Stimulated activated CD8-positive, alpha-beta memory T cell treated with anti-CD3 and anti-CD28 coated beads, Interleukin-7, amount 100 ng/mL, for 24 hours (primary cell): ENCODE measurements around the gene SPHK1.

ENCODE experiments used
- DNase-seq: peaks from one replicate; pipeline ENCODE4 v3.0.0-alpha.2; 2020; ENCODE audit warnings: low read depth

The SPHK1 gene

DNA sequence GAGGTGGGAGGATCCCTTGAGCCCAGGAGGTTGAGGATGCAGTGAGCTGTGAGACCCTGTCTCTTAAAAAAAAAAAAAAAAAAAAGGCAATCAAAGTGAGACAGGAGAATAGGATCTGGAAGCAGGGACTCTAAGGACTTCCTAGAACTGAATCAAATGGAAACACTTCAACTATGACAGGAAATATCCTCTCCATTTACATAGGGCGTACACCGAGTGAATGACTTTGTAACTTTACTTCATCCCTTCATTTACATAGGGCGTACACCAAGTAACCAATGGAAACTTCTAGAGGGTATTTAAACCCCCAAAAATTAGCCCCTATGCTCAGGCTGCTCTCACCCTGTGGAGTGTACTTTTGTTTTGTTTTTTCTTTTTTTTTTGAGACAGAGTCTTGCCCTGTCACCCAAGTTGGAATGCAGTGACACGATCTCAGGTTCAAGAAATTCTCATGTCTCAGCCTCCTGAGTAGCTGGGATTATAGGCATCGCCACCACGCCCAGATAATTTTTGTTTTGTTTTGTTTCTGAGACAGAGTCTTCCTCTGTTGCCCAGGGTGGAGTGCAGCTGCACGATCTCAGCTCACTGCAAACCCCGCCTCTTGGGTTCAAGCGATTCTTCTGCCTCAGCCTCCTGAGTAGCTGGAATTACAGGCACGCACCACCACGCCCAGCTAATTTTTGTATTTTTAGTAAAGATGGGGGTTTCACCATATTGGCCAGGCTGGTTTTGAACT lies 21.1 kb upstream of the SPHK1 start:
- DNase-seq, result no peak

GRCh38 chr17:76365256-76365903 lies 19.0 kb upstream of the SPHK1 start:
- DNase-seq, result no peak

DNA sequence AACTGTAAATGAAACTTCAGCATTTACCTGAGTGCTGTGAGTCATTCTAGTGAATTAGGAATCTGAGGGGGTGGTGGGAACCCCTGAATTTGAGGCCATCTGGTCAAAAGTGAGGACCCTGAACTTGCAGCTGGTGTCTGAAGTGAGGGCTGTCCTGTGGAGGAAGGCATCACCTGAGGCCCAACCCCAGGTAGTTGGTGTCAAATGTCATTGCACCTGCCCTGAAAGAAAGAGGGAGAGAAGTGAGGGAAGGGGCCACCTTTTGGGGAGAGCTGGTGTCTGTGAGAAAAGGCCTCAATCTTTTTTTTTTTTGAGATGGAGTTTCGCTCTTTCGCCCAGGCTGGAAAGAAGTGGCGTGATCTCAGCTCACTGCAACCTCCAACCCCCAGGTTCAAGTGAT lies 18.2 kb upstream of the SPHK1 start:
- DNase-seq, result no peak

DNA sequence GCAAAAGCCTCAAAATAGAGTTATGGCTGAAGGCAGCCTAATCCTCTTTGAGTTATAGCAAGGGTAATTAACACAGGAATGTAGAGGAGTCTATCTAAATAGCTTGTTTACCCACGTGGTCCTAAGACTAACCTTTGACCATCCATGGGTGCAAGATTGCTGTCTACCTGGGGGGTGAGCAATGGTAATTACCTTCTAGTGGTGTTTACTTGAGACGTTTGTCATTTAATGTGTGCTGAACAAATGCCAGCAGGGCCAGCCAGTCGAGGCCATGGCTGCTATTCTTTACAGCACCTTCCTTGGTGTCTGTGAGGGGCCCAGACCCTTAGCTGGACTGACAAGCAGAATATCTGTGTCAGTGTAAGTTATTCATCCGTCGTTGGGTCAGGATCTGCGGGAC lies 16.8 kb upstream of the SPHK1 start:
- DNase-seq, result no peak

DNA sequence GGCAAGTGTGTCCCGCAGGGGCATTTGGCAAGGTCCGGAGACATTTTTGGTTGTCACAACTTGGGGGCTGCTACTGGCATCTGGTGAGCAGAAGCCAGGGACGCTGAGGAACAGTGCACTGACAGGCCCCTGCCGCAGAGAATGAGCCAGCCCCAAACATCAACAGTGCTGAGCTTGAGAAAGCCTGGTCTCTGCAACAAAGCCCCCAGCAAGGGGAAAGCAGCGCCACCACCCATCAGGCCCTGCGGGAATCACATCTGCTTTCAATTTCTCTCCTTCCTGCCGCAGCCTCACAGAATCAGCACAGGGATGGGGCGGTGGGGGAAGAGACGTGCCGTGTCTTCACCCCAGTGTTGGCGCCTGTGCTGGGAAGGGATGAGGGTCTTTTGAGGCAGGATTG lies 15.9 kb upstream of the SPHK1 start:
- no peak for DNase-seq

DNA sequence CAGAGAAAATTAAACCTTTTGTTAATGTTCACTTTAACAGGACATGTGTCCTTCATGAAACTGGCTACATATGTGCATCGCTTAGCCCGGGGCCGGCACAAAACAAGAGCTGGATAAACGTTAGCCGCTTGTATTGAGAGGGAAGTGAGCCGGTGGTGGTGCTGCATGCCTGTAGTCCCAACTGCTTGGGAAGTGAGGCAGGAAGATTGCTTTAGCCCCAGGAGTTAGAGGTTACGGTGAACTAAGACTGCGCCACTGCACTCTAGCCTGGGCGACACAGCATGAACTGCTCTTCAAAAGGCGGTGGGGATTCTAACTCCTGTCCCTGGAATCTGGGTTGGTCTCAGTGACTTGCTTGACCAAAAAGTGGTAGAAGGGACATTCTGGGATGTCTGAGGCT lies 15.0 kb upstream of the SPHK1 start:
- DNase-seq, result no peak

DNA sequence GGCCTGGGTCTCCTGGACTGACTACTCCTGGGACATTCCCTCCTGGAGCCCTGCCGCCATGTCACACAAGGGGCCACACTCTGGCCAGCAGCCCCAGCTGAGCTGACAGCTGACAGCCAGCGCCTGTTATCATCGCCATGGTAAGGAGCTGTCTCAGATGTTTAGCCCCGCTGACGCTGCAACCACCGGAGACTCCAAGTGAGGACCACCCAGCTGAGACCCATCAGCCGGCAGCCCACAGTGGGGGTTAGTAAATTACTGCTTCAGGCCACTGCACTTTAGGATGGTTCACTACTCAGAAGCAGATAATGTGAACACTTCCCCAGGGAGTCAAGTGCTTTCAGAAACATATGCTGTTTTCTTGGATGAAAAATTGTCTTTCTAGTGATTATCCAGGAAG lies 14.6 kb upstream of the SPHK1 start:
- no peak for DNase-seq

GRCh38 chr17:76370261-76370993 lies 14.0 kb upstream of the SPHK1 start:
- DNase-seq, result no peak

DNA sequence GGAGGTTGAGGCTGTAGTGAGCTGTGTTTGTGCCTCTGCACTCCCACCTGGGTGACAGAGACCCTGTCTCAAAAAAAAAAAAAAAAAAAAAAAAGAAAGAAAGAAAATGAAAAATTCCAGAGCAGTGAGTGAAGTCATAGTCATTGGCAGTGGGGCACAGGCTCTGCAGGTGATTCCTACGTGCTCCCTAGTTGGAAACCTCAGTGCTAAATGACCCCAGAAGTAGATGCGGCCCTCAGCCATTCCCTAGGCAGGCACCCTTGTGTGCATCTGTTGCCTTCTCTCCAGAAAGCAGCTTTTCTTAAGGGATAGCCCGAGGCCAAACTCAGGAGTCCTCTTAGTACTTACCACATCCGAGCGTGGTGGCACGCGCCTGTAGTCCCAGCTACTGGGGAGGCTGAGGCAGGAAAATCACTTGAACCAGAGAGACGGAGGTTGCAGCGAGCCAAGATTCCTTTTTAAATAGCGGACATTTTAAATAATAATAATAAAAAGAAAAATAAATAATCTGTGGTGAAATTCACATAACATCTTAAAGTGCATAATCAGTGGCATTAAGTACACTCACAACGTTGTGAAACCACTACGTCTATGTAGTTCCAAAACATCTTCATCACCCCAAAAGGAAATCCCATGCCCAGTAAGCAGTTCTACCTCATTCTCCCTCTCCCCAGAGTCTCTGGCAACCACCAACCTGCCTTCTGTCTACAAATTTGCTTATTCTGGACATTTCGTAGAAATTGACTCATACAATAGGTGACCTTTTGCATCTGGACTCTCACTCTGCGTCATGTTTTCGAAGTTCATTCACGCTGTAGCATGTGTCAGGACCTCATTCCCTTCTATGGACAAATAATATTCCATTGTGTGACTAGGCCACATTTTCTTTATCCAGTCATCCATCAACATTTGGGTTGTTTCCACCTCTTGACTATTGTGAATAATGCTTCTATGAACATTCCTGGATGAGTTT lies 12.5 kb upstream of the SPHK1 start:
- DNase-seq, result no peak

DNA sequence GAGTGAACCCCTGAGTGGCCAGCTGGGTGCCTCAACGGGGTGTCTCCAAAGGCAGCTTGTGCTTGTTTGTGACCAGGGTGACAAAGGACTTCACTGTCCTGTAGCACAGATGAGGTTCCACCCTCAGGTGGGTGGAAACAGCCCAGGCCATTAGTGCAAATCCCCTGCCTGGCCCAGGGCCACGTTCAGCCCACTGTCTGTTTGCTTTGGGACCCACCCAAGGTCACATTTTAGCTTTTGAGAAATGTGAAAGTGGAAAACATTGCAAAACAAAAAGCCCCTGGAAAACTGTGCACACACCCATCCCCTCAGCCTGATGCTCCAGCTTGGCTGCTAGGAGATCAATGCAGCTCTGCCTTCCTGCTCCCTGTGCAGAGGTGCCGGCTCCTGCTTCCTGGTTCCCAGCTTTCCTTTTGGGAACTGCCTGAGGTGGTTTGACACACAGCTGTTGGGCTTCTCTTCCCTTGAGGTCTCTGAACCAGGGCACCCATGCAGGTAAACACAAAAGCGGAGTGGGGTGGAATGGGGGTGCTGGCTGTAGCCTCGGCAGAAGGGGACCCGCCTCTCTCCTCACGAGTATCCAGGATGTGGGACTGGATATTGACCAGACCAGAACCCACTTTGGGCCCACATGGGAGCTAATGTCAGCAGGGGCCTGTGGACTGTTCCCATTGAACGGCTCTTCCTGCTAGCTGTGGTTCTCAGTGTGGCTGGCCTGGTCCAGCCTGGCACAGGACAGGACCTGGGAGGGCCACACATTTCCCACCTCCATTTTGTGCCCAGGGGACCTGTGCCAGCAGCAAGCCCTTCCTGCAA lies 7.9 kb upstream of the SPHK1 start:
- DNase-seq, result no peak

GRCh38 chr17:76378548-76379274 lies 5.7 kb upstream of the SPHK1 start:
- no peak for DNase-seq

DNA sequence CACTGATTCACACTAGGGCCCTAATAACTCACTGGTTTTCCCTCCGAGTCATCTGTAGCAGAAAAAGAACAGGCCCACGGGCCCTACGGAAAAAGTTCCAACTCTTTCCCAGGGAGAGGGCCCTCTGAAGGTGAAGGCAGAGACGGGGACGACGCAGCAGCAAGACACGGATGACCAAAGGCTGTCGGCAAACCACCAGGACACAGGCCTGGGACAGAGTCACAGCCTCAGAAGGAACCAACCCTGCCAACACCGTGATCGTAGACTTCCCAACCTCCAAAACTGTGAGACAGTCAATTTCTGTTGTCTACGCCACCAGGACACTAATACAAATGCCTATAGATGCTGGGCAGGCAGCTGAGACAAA lies 5.2 kb upstream of the SPHK1 start:
- no peak for DNase-seq

DNA sequence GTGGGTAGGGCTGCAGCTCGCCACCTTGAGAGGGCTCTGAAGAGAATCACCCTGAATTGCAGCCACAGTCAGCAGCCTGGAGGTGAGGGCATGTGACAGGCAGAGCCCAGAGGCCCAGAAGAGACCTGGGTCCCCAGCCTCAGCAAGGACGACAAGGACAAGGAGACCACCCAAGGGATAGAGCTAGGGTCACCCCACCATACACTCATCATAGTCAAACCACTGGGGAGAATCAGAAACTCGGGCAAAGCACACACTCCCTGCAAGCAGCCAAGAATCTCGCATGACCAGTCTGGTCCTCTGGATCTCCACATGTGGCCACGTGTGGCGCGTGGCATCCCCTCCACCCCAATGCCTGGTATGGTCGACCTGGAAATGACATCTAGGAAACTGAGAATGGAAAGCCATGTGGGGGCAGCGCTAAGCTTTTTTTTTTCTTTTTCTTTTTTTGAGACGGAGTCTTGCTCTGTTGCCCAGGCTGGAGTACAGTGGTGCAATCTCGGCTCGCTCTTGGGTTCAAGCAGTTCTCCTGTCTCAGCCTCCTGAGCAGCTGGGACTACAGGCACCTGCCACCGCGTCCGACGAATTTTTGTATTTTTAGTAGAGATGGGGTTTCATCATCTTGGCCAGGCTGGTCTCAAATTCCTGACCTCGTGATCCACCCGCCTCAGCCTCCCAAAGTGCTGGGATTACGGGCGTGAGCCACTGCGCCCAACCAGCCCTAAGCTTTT lies 4.6 kb upstream of the SPHK1 start:
- DNase-seq, result no peak

DNA sequence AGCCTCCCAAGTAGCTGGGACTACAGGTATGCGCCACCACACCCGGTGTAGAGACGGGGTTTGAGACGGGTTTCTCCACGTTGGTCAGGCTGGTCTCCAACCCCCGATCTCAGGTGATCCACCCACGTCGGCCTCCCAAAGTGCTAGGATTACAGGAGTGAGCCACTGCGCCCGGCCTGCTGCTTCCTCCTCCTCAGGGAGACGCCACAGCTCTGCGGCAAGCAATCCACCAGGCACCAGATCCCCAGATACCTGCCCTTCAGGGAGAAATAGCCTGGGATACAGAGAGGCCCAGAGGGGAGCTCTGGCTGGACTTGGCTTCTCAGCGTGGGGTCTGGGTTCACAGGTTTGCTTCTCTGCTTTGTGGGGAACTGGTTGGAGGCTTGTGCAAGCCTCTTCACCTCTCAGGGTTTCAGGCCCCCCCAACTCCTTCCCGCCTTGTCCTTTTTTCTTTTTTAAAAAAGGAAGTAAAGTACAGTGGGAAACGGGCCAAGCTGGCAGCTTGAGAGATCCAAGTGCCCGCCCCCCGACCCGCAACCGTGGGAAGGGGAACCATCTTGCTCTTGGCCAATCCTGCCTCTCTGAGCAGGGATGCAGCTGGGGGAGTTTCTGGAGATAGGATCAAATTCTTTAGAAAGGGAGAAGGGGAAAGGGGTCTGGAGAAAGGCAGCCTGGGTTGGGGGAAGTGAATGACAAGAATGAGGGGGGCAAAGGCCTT lies 2.6 kb upstream of the SPHK1 start:
- DNase-seq, result no peak

DNA sequence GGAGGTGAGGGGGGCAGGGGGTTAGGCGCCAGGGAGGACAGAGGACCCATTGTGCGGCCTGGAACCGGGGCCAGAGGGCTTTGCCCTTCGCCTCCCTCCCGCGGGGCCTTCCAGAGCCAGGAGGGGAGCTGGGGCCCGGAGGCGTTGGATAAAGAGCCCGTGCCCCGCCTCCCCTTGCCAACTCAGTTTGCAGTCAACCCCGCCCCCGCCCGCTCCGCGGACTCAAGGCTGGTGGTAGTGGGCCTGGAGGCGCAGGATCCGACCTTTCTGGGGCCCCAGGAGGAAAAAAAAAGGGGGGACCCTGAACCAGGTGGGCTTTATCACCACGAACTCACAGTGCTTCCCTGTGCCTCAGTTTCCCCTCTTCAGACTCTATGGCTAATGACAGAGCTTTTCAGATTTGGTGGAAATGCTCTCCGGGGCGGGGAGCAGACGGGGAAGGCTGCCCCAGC lies 2.0 kb upstream of the SPHK1 start:
- no peak for DNase-seq

- DNase-seq, result peak; percentile 40
Measured at GRCh38 chr17:76382803-76383545, 1.4 kb upstream of the SPHK1 start.

DNA sequence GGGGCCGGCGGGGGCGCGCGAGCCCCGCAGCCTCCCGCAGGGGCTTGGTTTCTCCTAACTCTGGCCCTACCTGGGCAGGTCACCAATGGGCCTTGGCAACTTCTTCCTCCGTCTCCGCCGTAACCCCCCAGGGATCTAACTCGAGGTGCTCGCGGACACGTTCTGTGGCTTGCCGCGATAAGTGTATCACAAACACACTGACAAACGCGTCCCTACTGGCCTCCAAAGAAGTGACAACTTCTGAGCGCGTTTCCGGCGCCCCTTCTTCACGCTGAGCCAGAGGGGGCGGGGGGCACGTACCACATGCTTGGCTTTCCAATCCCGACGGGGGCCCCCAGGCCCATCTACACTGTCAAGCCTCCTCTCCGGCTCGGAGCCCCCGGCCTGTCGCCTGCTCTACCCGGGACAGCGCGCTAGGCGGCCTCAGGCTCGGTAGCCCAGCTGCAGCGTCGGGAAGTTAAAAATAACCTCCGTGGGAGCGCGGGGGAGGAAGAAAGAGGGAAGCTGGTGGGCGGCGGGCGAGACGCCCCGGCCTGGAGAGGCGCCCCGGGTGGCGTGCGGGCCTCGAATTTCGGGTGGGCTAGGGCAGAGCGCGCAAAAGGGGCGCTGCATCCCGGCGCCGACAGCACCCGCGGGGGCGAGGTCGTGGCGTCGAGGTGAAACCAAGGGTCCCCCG lies 725 bp upstream of the SPHK1 start:
- DNase-seq, result no peak
